ENCODE data around the gene FAM200A.
A peak's percentile ranks its signal among the peaks of the same experiment; 100 is the strongest.
"Not testable (repeated sequence)": the region's sequence is repeated elsewhere in the genome, so short reads cannot be mapped to it uniquely, and the experiment has no call there.

FAM200A gene

DNA sequence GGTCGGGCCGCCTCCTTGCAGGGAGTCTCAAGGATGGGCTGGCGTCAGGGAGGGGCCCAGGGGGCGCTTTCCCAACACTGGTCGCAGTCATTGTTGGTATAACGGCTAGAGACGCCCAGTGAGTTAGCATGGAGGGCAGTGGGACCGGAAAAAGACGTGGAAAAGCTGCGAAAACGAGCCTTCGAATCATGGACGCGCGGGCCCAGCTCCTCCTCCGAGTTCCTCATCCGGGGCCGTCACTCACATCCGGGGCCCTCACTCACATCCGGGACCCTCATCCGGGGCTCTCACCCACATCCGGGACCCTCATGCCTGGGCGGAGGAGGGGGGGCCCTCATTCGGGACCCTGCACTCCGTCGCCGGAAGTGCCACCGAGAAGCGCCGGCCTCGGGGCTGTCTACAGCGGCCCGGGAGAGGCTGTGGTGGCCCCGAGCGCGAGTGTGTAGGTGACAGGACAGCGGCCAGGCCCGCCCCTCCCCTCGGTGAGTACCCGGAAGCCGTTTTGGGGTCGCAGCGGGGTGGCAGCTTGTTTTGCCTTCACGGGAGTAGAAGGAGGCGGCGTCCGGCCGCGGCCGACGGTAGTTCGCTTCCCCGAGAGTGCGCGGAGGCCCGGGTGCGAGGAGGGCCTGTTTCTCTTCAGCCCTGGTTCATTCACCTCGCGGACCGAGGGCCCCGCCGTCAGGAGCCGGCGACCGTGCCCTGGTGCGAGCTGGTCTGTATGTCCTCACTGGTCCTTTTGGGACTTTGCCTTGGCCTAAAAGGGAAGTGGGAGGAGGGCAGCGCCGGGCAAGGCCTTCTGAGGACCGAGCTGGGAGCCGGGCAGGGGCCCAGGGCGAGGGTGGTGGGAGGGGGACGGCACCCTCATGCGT lies 6.6 kb upstream of the FAM200A start, which contains the start of gene ZNF655:
TSS of gene ZNF655 (plus strand) at position 337 of the 869 bp plus-strand sequence. CDS start 1,918 bp downstream, outside the sequence.
- DNase-seq: peak; percentile 86

DNA sequence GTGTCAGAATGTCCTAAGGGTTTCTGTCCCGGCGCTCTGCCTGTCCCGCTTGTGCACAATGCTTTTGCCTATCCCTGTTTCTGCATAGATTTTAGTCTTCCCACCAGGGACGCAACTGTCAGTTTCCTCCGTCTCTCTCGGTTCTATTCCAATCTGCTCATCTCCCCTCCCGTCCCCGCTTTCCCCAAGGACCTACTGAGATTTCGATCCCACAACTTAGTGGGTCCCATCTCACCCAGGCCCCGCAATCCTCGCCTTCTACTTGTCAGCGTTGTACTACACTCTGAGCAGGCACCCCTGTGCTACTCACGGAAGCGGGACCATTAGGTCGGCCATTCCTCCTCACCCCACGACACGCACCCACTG lies 6.0 kb upstream of the FAM200A start:
- DNase-seq: no peak

DNA sequence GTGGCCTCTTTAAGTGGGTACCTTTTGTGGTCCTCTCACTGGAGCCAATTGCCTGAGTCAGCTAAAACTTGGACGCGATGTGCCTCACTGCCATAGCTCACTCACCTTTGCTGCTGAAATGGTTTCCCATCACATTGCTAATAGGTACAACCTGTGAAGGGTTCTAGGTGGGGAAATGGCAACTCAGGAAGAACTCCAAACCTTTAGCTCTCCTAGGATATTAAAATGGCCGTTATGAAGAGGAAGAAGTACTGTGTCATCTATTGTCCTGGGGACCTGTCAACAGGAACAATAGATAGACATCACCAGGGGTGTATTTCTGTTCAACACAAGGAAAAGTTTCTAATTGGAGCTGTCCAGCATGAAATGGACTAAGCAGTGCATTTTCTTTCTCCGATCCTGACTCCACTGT lies 5.3 kb upstream of the FAM200A start:
- no peak for DNase-seq

DNA sequence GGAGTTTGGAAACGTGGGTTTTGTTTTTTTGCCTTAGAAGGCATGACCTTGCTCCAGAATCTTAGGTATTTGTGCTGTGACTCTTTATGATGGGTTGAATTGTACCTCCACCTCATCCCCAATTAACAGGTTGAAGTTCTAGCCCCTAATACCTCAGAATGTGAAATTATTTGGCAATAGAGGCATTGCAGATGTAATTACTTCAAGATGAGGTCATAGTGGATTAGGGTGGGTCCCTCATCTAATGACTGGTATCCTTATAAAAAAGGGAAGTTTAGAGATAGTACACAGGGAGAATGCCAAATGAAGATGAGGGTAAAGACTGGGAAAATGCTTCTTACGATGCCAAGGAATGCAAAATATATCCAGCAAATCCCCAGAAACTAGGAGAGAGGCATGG lies 3.0 kb upstream of the FAM200A start:
- DNase-seq: no peak

DNA sequence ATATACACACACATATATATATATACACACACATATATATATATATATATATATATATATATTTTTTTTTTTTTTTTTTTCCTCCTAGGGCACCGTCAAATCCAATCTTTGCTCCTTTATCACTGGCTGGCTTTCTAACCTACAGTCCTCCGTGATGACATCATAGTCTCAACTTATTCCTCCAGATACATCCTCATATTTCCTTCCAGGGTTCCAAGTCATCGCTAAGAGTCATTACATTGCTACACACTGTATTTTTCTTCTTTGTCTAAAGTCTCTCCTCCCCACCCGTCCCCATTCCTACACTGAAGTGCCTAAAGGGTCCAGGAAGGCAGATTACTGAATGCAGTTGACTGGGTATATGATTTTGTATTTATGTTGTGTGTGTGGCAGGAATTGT lies 1.1 kb upstream of the FAM200A start:
- DNase-seq: no peak

DNA sequence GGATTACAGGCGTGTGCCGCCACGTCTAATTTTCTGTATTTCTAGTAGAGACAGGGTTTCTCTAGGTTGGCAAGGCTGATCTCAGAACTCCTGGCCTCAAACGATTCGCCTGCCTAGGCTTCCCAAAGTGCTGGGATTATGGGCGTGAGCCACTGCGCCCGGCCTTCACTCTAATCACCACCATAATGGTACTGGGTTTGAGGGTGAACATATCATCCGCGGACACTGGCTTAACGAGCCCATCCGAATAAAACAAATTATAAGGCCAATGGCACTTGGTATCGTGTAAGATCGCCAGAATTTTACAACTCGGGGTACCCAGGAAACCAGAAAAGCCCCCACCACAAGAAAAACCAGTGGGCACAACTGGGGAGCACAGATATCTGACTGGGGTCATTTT lies 580 bp downstream of the FAM200A start:
- DNase-seq: no peak

DNA sequence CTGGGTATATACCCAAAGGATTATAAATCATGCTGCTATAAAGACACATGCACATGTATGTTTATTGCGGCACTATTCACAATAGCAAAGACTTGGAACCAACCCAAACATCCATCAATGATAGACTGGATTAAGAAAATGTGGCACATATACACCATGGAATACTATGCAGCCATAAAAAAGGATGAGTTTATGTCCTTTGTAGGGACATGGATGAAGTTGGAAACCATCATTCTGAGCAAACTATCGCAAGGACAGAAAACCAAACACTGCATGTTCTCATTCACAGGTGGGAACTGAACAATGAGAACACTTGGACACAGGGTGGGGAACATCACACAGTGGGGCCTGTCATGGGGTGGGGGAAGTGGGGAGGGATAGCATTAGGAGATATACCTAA lies 2.4 kb downstream of the FAM200A start:
- DNase-seq: not testable (repeated sequence)

DNA sequence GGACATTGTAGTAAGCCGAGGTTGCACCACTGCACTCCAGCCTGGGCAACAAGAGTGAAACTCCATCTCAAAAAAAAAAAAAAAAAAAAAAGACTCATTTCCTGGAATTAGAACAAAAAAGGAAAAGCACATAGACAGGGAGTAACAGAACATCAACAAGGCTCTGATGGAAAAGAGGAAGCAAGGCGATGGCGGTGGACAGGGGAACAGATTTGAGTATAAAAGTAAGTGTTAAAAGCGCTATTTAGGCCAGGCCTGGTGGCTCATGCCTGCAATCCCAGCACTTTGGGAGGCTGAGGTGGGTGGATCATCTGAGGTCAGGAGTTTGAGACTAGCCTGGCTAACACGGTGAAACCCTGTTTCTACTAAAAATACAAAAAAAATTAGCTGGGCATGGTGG lies 6.6 kb downstream of the FAM200A start:
- not testable (repeated sequence) for DNase-seq

DNA sequence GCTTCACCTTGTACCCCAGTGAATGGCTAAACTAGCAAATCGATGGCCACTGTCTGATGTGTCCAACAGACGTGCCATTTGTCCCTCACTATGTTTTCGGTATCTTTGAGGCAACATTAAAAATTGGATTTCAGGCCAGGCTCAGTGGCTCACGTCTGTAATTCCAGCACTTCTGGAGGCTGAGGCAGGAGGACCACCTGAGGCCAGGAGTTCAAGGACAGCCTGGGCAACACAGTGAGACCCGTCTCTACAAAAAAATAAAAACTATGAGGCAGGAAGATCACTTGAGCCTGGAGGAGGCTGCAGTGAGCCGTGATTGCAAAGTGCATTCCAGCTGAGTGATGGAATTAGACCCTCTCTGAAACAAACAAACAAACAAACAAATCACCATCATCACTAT lies 8.0 kb downstream of the FAM200A start:
- no peak for DNase-seq

DNA sequence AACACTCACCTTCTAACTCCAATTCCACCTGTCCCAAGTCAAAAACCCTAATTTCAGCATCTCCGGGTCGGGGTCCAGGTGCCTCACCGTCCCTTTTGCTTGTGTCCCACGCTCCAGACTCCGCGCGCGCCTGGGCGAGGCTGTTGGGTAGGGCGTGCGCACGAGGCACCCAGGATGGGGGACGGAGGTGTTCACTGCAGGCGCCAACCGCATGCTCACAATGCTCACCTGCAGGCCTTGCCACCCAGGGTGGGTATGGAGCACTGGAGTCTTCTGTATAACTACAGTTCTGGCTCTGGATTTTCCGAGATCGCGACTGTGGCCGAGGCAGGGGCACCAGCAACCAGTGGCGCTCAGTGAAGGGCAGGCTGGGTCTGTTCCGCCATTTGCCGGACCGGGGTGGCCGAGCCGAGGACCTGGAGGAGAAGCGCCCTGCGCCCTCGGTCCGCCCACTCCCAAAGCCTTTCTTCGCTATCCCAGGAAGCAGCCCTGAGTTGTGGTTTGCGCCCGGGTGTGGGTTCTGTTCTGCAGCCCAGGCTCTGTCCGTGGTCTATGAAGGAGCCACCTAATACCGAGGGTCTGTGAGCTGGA lies 8.7 kb downstream of the FAM200A start:
- no peak for DNase-seq

DNA sequence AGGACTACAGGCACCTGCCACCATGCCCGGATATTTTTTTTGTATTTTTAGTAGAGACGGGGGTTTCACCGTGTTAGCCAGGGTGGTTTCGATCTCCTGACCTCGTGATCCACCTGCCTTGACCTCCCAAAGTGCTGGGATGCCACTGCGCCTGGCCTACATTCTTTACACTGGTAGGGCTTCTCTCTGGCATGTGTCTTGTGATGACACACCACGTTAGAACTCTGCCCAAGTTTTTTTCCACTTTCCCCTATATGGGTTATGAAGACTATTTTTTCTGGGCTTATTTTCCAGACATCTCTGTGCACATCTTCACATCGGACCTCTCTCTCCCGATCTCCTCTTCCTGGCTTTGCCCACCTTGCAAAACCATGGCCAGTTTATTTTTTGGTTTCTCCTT lies 10.7 kb downstream of the FAM200A start:
- DNase-seq: no peak

DNA sequence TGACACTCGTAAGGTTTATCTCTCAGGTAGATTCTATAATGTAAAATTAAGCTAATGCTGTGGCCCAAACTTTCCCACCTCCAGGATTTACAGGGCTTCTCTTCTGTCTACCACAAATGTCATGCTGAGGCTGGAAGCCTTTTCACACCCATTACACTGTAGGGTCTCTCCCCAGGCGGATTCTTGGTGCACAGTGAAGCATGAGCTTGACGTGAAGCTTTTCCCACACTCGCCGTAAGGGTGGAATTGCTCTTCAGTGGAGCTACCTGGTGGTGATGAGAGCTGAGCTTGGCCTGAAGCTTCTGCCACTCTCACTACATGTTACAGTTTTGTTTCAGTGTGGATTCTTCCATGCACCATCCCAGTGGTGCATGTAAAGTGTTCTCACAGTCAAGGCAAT lies 11.4 kb downstream of the FAM200A start:
- DNase-seq: no peak

DNA sequence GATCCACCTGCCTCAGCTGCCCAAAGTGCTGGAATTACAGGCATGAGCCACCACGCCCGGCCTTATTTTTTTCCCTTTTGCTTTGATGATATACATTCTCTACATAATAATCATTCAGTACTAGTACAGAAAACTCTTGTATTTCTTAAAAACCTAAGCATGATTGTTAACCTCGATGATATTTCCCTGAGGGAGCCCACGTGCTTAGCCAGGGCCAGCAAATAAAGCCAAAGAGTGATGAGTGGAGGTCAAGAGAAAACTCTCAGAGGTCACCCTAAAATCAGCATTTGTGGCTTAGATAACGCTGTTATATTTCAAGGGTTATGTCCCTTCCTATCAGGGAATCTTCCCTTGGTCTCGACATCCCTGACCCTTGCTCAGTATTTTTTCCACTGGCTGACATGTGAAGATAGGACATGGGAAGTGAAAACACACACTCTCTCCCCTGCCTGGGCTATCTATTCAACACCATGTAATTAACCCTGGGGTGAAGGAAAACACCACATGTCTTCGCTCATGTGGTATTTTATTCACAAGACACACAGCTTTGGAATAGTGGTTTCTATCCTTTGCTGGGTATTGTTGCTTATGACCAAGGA lies 12.6 kb downstream of the FAM200A start:
- no peak for DNase-seq

DNA sequence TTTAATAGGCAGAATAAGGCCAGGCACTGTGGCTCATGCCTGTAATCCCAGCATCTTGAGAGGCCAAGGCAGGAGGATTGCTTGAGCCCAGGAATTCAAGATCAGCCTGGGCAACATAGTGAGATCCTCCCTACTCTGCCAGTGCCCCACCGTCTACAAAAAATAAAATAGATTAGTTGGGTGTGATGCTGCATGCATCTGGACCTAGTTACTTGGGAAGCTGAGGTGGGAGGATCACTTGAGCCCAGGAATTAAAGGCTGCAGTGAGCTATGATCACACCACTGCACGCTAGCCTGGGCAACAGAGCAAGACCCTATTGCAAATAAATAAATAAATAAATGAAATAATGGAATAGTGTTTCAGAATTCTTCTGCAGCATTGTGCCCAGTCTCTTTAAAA lies 16.2 kb downstream of the FAM200A start:
- DNase-seq: no peak

DNA sequence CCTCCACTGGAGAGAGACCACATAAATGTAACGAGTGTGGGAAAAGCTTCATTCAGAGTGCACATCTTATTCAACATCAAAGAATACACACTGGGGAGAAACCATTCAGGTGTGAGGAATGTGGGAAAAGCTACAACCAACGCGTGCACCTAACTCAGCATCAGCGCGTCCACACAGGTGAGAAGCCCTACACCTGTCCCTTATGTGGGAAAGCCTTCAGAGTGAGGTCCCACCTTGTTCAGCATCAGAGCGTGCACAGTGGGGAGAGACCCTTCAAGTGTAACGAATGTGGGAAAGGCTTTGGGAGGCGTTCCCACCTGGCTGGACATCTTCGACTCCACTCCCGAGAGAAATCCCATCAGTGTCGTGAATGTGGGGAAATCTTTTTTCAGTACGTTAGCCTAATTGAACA lies 20.6 kb downstream of the FAM200A start:
- no peak for DNase-seq

DNA sequence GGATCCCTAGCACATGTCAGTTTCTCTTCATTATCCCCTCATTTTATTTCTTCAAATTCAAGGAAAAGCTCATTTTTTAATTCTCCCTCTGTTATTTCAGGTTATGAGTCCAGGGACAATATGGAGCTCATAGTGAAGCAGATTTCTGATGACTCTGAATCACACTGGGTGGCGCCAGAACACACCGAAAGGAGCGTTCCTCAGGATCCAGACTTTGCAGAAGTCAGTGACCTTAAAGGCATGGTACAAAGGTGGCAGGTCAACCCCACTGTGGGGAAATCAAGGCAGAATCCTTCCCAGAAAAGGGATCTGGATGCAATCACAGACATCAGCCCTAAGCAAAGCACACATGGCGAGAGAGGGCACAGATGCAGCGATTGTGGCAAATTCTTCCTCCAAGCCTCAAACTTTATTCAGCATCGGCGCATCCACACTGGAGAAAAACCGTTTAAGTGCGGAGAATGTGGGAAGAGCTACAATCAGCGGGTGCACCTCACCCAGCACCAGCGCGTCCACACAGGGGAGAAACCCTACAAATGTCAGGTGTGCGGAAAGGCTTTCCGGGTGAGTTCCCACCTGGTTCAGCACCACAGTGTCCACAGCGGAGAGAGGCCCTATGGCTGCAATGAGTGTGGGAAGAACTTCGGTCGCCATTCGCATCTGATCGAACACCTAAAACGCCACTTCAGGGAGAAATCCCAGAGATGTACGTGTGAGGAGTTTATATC lies 26.0 kb downstream of the FAM200A start:
- DNase-seq: no peak

DNA sequence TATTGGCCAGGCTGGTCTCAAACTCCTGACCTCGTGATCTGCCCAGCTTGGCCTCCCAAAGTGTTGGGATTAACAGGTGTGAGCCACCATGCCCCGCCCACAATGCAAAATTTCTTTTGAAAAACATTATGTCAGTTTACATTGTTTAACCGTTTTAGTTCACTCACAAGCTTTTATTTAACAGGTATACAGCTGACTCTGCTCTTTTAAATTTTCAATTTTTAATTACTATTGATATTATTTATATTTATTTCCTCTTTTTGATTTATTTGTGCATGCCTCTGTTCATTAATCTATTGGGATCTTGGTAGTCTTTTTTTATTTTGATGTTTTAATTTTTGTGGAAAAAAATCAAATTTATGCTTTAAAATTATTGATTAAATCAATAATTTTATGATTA lies 30.5 kb downstream of the FAM200A start:
- no peak for DNase-seq

DNA sequence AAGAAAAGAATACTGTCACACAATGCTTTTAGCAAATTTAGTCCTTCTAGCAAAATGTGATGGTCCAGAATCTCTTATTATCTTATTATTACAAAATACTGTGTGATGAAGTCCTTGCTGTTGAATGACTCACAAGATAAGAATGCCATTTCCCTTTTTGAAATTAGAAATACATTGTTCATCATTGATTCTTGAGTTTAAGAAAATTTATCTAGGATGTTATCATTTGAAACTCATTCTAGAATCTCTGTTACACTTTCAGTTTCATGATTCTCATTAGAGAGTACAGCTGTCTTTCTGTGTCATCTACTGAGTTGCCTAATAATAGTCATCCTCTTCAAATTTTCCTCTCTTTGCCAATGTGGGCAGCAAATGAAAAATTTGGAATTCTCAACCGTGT lies 37.9 kb downstream of the FAM200A start:
- no peak for DNase-seq

DNA sequence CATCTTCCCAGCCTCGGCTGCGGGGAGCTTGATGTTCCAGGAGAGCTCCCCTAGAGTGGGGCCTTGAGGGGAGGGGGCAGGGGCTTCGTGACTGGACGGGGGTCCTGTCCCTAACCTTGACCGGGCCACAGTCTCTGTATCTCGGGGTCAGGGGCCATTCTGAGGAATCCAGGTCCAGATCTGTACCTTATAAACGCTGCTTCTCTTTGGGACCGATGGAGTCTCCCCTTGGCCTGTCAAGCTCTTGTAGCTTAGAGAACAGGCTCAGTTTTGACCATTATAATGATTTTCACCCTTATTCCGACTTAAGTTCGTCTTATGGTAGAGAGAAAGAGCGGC lies 46.6 kb downstream of the FAM200A start:
- DNase-seq: no peak

DNA sequence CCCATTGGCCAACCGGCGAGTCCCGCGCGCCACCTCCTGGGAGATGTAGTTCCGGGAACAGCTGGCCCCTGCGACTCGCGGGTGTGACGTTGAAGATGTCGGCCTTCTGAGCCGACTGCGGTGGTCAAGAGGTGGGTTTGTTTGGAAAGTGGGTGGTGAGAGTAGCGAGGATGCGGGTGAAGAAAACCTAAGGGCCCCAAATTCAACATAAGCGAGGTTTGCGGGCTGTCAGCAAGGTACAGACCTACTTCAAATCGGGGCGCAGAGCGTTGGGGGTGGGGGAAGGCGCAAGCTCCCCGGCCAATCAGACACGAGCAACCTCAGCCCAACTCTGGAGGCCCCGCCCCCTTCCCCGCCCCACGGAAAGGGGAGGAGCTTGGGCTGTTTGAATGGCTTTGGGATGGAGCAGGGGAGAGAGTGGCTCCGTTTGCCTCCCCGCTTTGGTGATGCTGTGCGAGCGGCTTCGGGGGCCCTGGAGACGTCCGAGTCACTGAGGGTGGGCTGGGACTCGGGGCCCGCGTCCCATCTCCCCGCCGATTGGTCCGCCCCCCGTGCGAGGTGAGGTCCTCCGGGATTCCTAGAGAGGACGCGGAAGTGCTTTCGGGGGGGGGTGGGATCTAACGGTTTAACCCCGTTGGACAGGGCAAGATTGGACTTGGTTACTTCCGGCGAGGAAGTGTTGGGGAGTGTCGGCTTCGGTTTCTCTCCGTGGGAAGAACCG lies 47.2 kb downstream of the FAM200A start, which contains the start of gene ZKSCAN5:
TSS of gene ZKSCAN5 (plus strand) at position 60 of the 721 bp plus-strand sequence. CDS start 1,383 bp downstream, outside the sequence.
- DNase-seq: peak; percentile 88

DNA sequence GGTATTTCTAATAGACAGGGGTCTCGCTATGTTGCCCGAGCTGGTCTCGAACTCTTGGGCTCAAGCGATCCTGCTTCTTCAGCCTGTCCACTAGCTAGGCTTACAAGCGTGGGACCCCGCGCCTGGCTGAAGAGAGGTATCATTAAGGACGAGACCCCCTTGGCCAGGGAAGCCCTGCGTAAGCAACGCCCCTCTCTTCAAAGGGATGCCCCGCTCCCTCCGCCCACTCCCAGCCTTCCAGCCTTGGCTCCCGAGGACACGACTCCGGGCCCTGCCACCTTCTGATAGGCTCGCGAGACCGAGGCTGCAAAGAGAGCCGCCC lies 47.7 kb downstream of the FAM200A start:
- DNase-seq: no peak

DNA sequence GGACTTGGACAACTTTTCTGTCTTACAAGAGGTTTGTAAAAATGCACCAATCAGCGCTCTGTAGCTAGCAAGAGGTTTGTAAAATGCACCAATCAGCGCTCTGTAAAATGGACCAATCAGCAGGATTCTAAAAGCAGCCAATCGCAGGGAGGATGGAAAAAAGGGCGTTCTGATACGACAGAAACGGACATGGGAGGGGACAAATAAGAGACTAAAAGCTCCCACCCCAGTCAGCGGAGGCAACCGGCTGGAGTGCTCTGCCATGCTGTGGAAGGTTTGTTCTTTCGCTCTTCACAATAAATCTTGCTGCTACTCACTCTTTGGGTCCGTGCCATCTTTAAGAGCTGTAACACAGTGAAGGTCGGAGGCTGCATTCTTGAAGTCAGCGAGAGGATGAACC lies 50.7 kb downstream of the FAM200A start:
- not testable (repeated sequence) for DNase-seq

DNA sequence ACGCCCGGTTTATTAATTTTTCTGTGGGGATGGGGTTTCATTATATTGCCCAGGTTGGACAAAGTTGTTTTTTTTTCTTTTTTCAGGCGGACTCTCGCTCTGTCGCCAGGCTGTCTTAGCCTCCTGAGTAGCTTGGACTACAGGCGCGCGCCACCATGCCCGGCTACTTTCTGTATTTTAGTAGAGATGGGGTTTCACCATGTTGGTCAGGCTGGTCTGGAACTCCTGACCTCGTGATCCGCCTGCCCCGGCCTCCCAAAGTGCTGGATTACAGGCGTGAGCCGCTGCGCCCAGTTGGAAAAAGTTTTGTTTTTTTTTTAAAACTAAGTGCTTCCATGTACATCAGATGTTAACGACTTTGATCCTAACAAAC lies 51.3 kb downstream of the FAM200A start:
- no peak for DNase-seq
